ENCODE measurements around the gene BLTP3A.

BLTP3A gene

GRCh38 chr6:34819571-34820480 is 27.9 kb downstream of the BLTP3A start:
- no peak overlapping the region for H3K27ac ChIP-seq
- TF ChIP-seq ZFX (IDR thresholded peaks at IDR 0.05): no peak

GRCh38 chr6:34829137-34829536 is 37.3 kb downstream of the BLTP3A start:
- no peak overlapping the region for H3K27ac ChIP-seq
- no peak for TF ChIP-seq CTCF (conservative IDR thresholded peaks at IDR 0.05)
- TF ChIP-seq ZFX (IDR thresholded peaks at IDR 0.05): no peak

- H3K27ac ChIP-seq: no peak overlapping the region
- no peak for TF ChIP-seq ZFX (IDR thresholded peaks at IDR 0.05)
- TF ChIP-seq CTCF (conservative IDR thresholded peaks at IDR 0.05): no peak
Measured at GRCh38 chr6:34832942-34833341, 41.1 kb downstream of the BLTP3A start.

GRCh38 chr6:34834789-34835518 is 43.1 kb downstream of the BLTP3A start:
- TF ChIP-seq CTCF (conservative IDR thresholded peaks at IDR 0.05): no peak
- H3K27ac ChIP-seq: no peak overlapping the region

GRCh38 chr6:34836008-34836407 is 44.1 kb downstream of the BLTP3A start:
- TF ChIP-seq CTCF (conservative IDR thresholded peaks at IDR 0.05) (no peak), ZFX (IDR thresholded peaks at IDR 0.05) (no peak)
- no peak overlapping the region for H3K27ac ChIP-seq

GRCh38 chr6:34836451-34836850 is 44.6 kb downstream of the BLTP3A start:
- TF ChIP-seq CTCF (conservative IDR thresholded peaks at IDR 0.05) (no peak), ZFX (IDR thresholded peaks at IDR 0.05) (no peak)
- no peak overlapping the region for H3K27ac ChIP-seq

- no peak for TF ChIP-seq ZFX (IDR thresholded peaks at IDR 0.05)
- TF ChIP-seq CTCF (conservative IDR thresholded peaks at IDR 0.05): no peak
- no peak overlapping the region for H3K27ac ChIP-seq
Measured at GRCh38 chr6:34837528-34837927, 45.6 kb downstream of the BLTP3A start.
